GM23338 (cell line): ENCODE results near the gene CDC73. TPM values are rescaled to one million over a fixed set of nuclear protein-coding genes. Genes with fewer than 3 reads are reported as not detected.

Experiments used
- ATAC-seq: fragments of 200-7000 bp; cut with Tn5 transposase; 3 replicates; pipeline ENCODE4 v1.9.1; 2020
- DNase-seq: peaks from one replicate; pipeline ENCODE4 v3.0.0-alpha.2; 2015; ENCODE audit warnings: low spot score
- H2AFZ ChIP-seq: fragments of 200-600 bp; sonication (generic); 2 replicates; pipeline ENCODE4 v1.8.0; 2016; ENCODE audit warnings: antibody characterized with exemption, mild to moderate bottlenecking, moderate library complexity
- H3F3A ChIP-seq: fragments of 200-600 bp; sonication (generic); replicated peaks from 2 replicates; pipeline ENCODE4 v1.8.0; 2017; ENCODE audit warnings: antibody characterized with exemption, mixed run types, low read depth
- H3K27ac ChIP-seq: fragments of 200-600 bp; sonication (generic); 2 replicates; pipeline ENCODE4 v1.6.1; 2016; ENCODE audit warnings: low read depth
- H3K27me3 ChIP-seq: fragments of 200-600 bp; sonication (generic); 2 replicates; pipeline ENCODE4 v1.8.0; 2016; ENCODE audit warnings: mild to moderate bottlenecking, mixed run types, moderate library complexity; ENCODE audit not compliant: insufficient read depth
- H3K36me3 ChIP-seq: fragments of 200-600 bp; sonication (generic); 2 replicates; pipeline ENCODE4 v1.8.0; 2016; ENCODE audit warnings: mild to moderate bottlenecking; ENCODE audit not compliant: insufficient read depth
- H3K4me1 ChIP-seq: fragments of 200-600 bp; sonication (generic); 2 replicates; pipeline ENCODE4 v1.8.0; 2016; ENCODE audit warnings: mild to moderate bottlenecking, moderate library complexity; ENCODE audit not compliant: insufficient read depth
- H3K4me2 ChIP-seq: fragments of 200-600 bp; sonication (generic); 2 replicates; pipeline ENCODE4 v1.7.1; 2017; ENCODE audit warnings: mixed run types
- H3K4me3 ChIP-seq: fragments of 200-600 bp; sonication (generic); 2 replicates; pipeline ENCODE4 v1.6.1; 2016; ENCODE audit warnings: mixed run types
- H3K79me2 ChIP-seq: fragments of 200-600 bp; sonication (generic); replicated peaks from 2 replicates; pipeline ENCODE4 v1.8.0; 2017; ENCODE audit warnings: mild to moderate bottlenecking; ENCODE audit not compliant: insufficient read depth
- H3K9me2 ChIP-seq: fragments of 200-600 bp; sonication (generic); 2 replicates; pipeline ENCODE4 v1.8.0; 2017; ENCODE audit not compliant: insufficient read depth
- H4K20me1 ChIP-seq: fragments of 200-600 bp; sonication (generic); replicated peaks from 2 replicates; pipeline ENCODE4 v1.8.0; 2017; ENCODE audit warnings: mild to moderate bottlenecking; ENCODE audit not compliant: insufficient read depth
- H3K27ac Mint-ChIP-seq: 2 replicates; pipeline ENCODE4 v1.8.0; 2020; ENCODE audit warnings: inconsistent platforms, mild to moderate bottlenecking, moderate library complexity, mixed read lengths
- H3K27me3 Mint-ChIP-seq: 3 replicates; pipeline ENCODE4 v1.8.0; 2022; ENCODE audit warnings: low read depth, mild to moderate bottlenecking, moderate library complexity, mixed read lengths, inconsistent platforms; ENCODE audit not compliant: insufficient read depth, poor library complexity
- H3K36me3 Mint-ChIP-seq: 3 replicates; pipeline ENCODE4 v1.8.0; 2021; ENCODE audit warnings: low read depth, mild to moderate bottlenecking, inconsistent platforms, moderate library complexity, mixed read lengths
- H3K4me1 Mint-ChIP-seq: 3 replicates; pipeline ENCODE4 v1.8.0; 2020; ENCODE audit warnings: mild to moderate bottlenecking, inconsistent platforms, mixed read lengths
- H3K4me3 Mint-ChIP-seq: 3 replicates; pipeline ENCODE4 v1.8.0; 2021; ENCODE audit warnings: moderate library complexity, mild to moderate bottlenecking, inconsistent platforms, mixed read lengths
- H3K9me3 Mint-ChIP-seq: 3 replicates; pipeline ENCODE4 v1.8.0; 2020; ENCODE audit warnings: moderate library complexity, mild to moderate bottlenecking, inconsistent platforms, mixed read lengths
- CREB1 ChIP-seq: fragments of 250-450 bp; sonication (Bioruptor Pico); IDR thresholded peaks from 2 replicates; pipeline ENCODE4 v1.5.0; 2020; ENCODE audit warnings: low read depth, mild to moderate bottlenecking, moderate library complexity
- ETS1 ChIP-seq: IDR thresholded peaks from 2 replicates; pipeline ENCODE4 v1.6.1; 2016; ENCODE audit warnings: antibody characterized with exemption
- EZH2 ChIP-seq: fragments of 200-600 bp; sonication (generic); IDR thresholded peaks from one replicate; pipeline ENCODE4 v1.8.0; 2017; ENCODE audit warnings: antibody characterized with exemption, mild to moderate bottlenecking, low read depth; ENCODE audit not compliant: unreplicated experiment
- JUNB ChIP-seq: IDR thresholded peaks from one replicate; pipeline ENCODE4 v1.6.1; 2016; ENCODE audit warnings: antibody characterized with exemption; ENCODE audit not compliant: unreplicated experiment
- NANOG ChIP-seq: IDR thresholded peaks from 2 replicates; pipeline ENCODE4 v1.6.1; 2016; ENCODE audit warnings: antibody characterized with exemption, borderline replicate concordance
- POLR2AphosphoS5 ChIP-seq: IDR thresholded peaks from 2 replicates; pipeline ENCODE4 v1.6.1; 2016; ENCODE audit warnings: antibody characterized with exemption, low read depth
- REST ChIP-seq: IDR thresholded peaks from one replicate; pipeline ENCODE4 v1.6.1; 2018; ENCODE audit warnings: antibody characterized with exemption; ENCODE audit not compliant: unreplicated experiment
- STAT1 ChIP-seq: IDR thresholded peaks from one replicate; pipeline ENCODE4 v1.6.1; 2016; ENCODE audit warnings: antibody characterized with exemption; ENCODE audit not compliant: unreplicated experiment
- ZNF331 ChIP-seq: fragments of 250-450 bp; sonication (Bioruptor Pico); IDR thresholded peaks from 2 replicates; pipeline ENCODE4 v1.5.0; 2020; ENCODE audit warnings: low read depth, mild to moderate bottlenecking, moderate library complexity
- ZNF462 ChIP-seq: fragments of 250-450 bp; sonication (Bioruptor Pico); IDR thresholded peaks from 2 replicates; pipeline ENCODE4 v1.5.0; 2020; ENCODE audit warnings: mild to moderate bottlenecking, moderate library complexity
- polyA plus RNA-seq: library from polyadenylated mRNA; unstranded; fragments of >200 nt; fragmentation: Nextera tagmentation; extraction: Ambion mirVana; gene quantifications from 2 replicates; pipeline ENCODE4 v1.2.1, GENCODE V29; 2016
- total RNA-seq: library from RNA; depleted of rRNA; stranded (reverse); fragments of >200 nt; shearing (Covaris generic); gene quantifications from 2 replicates; pipeline ENCODE4 v1.2.3, GENCODE V29; 2014

CDC73 gene
- total and polyA plus RNA-seq, 2 experiments from 2014 or later: 40.4 to 63.2 TPM

- Mint-ChIP-seq H3K27ac (no peak overlapping the region), H3K27me3 (no peaks in the 10 kb centered on the region), H3K9me3 (no peaks in the 10 kb centered on the region), H3K4me1 (peaks cover 4% of the 10 kb centered on the region; the same call in 2 of the 3 replicates), H3K4me3 (no peak overlapping the region), H3K36me3 (no peaks in the 10 kb centered on the region)
- no peak for TF ChIP-seq ZNF462 (CRISPR knock-in tag)
- TF ChIP-seq CREB1 (CRISPR knock-in tag): no peak
- no peak for TF ChIP-seq JUNB
- TF ChIP-seq ZNF331 (CRISPR knock-in tag): no peak
- TF ChIP-seq EZH2: no peak
- TF ChIP-seq REST: no peak
- TF ChIP-seq ETS1: no peak
- TF ChIP-seq NANOG: no peak
- no peak for TF ChIP-seq STAT1
- no peak for TF ChIP-seq POLR2AphosphoS5
- Histone ChIP-seq H3K4me1 (no peaks in the 10 kb centered on the region; the same call in 1 of the 2 replicates), H3K9me2 (no peaks in the 10 kb centered on the region), H3K36me3 (no peaks in the 10 kb centered on the region), H3K4me3 (no peak overlapping the region), H3K27me3 (no peaks in the 10 kb centered on the region), H3K27ac (no peak overlapping the region), H3K79me2 (no peaks in the 10 kb centered on the region), H3F3A (no peaks in the 10 kb centered on the region), H4K20me1 (no peaks in the 10 kb centered on the region), H2AFZ (no peak overlapping the region), H3K4me2 (no peak overlapping the region)
- no peak for ATAC-seq
- DNase-seq: no peak
Observed at GRCh38 chr1:193264313-193265065, 142.7 kb downstream of the CDC73 start.
